Measurements from ENCODE around the gene ARID1B. TPM values are rescaled to one million over a fixed set of nuclear protein-coding genes. Genes with fewer than 3 reads are reported as not detected.

ARID1B gene
- total RNA-seq, 1 experiment from 2014 or later = 42.8 TPM

DNA sequence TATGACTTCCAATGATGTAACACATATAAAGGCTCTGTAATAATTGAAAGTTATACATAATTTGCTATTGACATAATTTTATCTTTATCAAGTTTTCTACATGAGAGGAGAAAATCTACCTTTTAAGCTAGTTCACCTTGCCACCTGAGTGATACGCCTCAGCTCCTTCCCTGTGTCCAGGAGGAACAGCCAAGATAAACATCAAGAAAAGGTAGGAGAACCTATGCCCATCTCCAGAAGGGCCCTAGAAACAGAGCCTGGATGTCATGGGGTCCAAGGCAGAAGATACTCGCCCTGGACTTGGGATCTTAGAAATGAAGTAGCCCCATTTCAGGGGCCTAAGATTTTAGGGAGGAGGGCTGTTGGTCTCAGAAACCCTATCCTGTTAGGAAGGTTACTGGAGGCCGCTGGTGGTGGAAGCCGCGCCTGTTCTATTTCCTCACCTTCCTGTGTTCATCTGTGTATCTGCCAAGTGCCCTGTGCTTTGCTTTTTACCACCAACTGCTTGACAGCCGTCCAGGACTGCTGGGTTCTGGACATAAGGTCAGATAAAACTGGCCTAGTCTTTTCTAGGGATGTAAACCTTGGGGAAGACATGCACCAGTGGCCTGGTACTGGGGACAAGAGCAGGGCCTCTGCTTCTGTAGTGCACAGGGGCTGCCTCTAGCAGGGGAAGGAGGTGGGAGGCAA is 178.5 kb downstream of the ARID1B start:
- Histone ChIP-seq H3K9me2 (ENCODE audit: insufficient read depth) (no peaks in the 10 kb centered on the region), H2AFZ (no peak overlapping the region), H3K79me2 (ENCODE audit: low read depth) (peaks cover 51% of the 10 kb centered on the region), H3K36me3 (ENCODE audit: low read depth) (no peaks in the 10 kb centered on the region), H3K9me3 (ENCODE audit: insufficient read depth, low read depth) (no peaks in the 10 kb centered on the region), H3K4me1 (replicated peaks; ENCODE audit: insufficient read depth) (peaks cover 20% of the 10 kb centered on the region), H3K27me3 (ENCODE audit: insufficient read depth, low read depth) (no peaks in the 10 kb centered on the region), H3K4me2 (no peak overlapping the region), H3K4me3 (no peak overlapping the region), H3K27ac (no peak overlapping the region), H4K20me1 (ENCODE audit: insufficient read depth) (peaks cover 12% of the 10 kb centered on the region), H3F3A (ENCODE audit: insufficient read depth, low read depth) (0 out of 2 replicates have a peak, but pooled peaks cover 4% of the 10 kb centered on the region)
- POLR2A ChIA-PET (ENCODE audit: unreplicated experiment) = no interaction called here
- TF ChIP-seq EZH2 (IDR thresholded peaks at IDR 0.05; ENCODE audit: low read depth) = no peak
- TF ChIP-seq, protein P1, sequence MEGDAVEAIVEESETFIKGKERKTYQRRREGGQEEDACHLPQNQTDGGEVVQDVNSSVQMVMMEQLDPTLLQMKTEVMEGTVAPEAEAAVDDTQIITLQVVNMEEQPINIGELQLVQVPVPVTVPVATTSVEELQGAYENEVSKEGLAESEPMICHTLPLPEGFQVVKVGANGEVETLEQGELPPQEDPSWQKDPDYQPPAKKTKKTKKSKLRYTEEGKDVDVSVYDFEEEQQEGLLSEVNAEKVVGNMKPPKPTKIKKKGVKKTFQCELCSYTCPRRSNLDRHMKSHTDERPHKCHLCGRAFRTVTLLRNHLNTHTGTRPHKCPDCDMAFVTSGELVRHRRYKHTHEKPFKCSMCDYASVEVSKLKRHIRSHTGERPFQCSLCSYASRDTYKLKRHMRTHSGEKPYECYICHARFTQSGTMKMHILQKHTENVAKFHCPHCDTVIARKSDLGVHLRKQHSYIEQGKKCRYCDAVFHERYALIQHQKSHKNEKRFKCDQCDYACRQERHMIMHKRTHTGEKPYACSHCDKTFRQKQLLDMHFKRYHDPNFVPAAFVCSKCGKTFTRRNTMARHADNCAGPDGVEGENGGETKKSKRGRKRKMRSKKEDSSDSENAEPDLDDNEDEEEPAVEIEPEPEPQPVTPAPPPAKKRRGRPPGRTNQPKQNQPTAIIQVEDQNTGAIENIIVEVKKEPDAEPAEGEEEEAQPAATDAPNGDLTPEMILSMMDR (conservative IDR thresholded peaks at IDR 0.05) = no peak
- no peak for DNase-seq
- BruUV-seq (replicated peaks) = no TSS peak
- intact Hi-C loops (cut with micrococcal nuclease; ENCODE audit: unreplicated experiment) = no loop called here
- CTCF ChIA-PET = no interaction called here

DNA sequence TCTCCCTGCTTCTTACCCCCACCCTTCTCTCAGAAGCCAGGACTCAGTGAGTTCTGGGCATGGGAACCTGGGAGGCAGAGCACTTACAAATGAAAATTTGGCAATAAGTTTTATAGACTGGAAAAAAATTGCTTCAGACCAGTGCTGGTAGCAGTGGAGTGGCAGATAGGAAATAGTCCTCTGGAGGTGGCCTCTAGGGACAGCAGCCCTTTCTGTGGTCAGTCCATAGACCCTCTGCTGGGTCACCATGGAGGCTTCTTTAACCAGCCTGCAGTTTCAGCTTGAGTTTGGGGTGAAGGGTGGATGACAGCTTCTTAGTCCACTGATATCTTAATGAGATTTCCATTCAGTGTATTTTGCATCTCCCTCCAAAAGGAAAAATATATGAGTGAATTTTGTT is 179.1 kb downstream of the ARID1B start:
- ChIA-PET CTCF (no interaction called here), POLR2A (ENCODE audit: unreplicated experiment) (no interaction called here)
- H3K4me1 ChIP-seq (replicated peaks; ENCODE audit: insufficient read depth) = peaks cover 20% of the 10 kb centered on the region
- no TSS peak for BruUV-seq (replicated peaks)
- H3K27ac ChIP-seq = no peak overlapping the region
- intact Hi-C loops (cut with micrococcal nuclease; ENCODE audit: unreplicated experiment) = no loop called here
- H3F3A ChIP-seq (ENCODE audit: insufficient read depth, low read depth) = 0 out of 2 replicates have a peak, but pooled peaks cover 4% of the 10 kb centered on the region
- no peak overlapping the region for H2AFZ ChIP-seq
- no peak overlapping the region for H3K4me3 ChIP-seq
- peaks cover 49% of the 10 kb centered on the region for H3K79me2 ChIP-seq (ENCODE audit: low read depth)
- peaks cover 12% of the 10 kb centered on the region for H4K20me1 ChIP-seq (ENCODE audit: insufficient read depth)
- H3K36me3 ChIP-seq (ENCODE audit: low read depth) = no peaks in the 10 kb centered on the region
- H3K4me2 ChIP-seq = no peak overlapping the region
- H3K9me2 ChIP-seq (ENCODE audit: insufficient read depth) = no peaks in the 10 kb centered on the region
- no peak for TF ChIP-seq EZH2 (IDR thresholded peaks at IDR 0.05; ENCODE audit: low read depth)
- TF ChIP-seq, protein P1 (conservative IDR thresholded peaks at IDR 0.05) = no peak
- H3K27me3 ChIP-seq (ENCODE audit: insufficient read depth, low read depth) = no peaks in the 10 kb centered on the region
- H3K9me3 ChIP-seq (ENCODE audit: insufficient read depth, low read depth) = no peaks in the 10 kb centered on the region
- DNase-seq = no peak

DNA sequence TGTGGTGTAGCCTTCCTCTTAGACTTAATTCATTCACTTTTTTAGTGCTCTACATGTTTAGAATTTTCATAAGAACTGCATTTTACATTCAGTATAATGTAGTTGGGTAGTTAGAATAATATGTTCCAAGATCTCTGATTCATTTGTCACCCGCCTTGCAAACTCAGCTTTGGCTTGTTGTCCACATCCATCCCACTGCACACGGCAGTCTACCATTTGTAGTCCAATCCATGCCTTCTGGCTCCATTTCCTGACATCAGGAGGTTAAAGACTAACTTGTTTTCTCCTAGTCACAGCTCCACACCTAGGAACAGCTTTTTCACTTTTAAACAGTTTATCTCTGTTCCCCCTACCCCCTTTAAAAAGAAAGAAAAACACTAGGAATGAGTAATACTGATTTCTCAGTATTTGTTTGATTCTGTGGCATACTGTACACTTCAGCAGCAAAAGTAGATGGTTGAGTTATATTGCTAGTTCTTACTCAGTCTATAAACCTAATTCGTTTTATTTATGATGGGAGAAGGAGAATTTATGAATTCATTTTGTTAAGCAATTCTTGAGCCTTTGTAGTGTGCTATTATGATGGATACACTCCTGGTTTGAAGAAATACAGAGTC is 180.9 kb downstream of the ARID1B start:
- POLR2A ChIA-PET (ENCODE audit: unreplicated experiment) = no interaction called here
- Histone ChIP-seq H3K27me3 (ENCODE audit: insufficient read depth, low read depth) (no peaks in the 10 kb centered on the region), H3F3A (ENCODE audit: insufficient read depth, low read depth) (0 out of 2 replicates have a peak, but pooled peaks cover 4% of the 10 kb centered on the region), H3K9me3 (ENCODE audit: insufficient read depth, low read depth) (no peaks in the 10 kb centered on the region), H3K36me3 (ENCODE audit: low read depth) (no peaks in the 10 kb centered on the region), H2AFZ (no peak overlapping the region), H3K27ac (no peak overlapping the region), H3K79me2 (ENCODE audit: low read depth) (peaks cover 41% of the 10 kb centered on the region), H3K9me2 (ENCODE audit: insufficient read depth) (no peaks in the 10 kb centered on the region), H3K4me3 (no peak overlapping the region), H4K20me1 (ENCODE audit: insufficient read depth) (peaks cover 12% of the 10 kb centered on the region), H3K4me2 (no peak overlapping the region), H3K4me1 (replicated peaks; ENCODE audit: insufficient read depth) (peaks cover 12% of the 10 kb centered on the region)
- no peak for DNase-seq
- TF ChIP-seq EZH2 (IDR thresholded peaks at IDR 0.05; ENCODE audit: low read depth) = no peak
- TF ChIP-seq, protein P1 (conservative IDR thresholded peaks at IDR 0.05) = no peak
- CTCF ChIA-PET = no interaction called here
- intact Hi-C loops (cut with micrococcal nuclease; ENCODE audit: unreplicated experiment) = no loop called here
- BruUV-seq (replicated peaks) = no TSS peak

Data from PC-9 (cell line).